GM23338 (cell line): Measurements from ENCODE around the gene ABL1. TPM values are rescaled to one million over a fixed set of nuclear protein-coding genes. Genes with fewer than 3 reads are reported as not detected.

Experiments
- REST ChIP-seq: IDR thresholded peaks from one replicate; pipeline ENCODE4 v1.6.1; 2018; ENCODE audit warnings: antibody characterized with exemption; ENCODE audit not compliant: unreplicated experiment
- ZNF114 ChIP-seq: fragments of 250-450 bp; sonication (Bioruptor Pico); IDR thresholded peaks from 2 replicates; pipeline ENCODE4 v1.5.0; 2020; ENCODE audit warnings: mild to moderate bottlenecking, moderate library complexity
- ZNF331 ChIP-seq: fragments of 250-450 bp; sonication (Bioruptor Pico); IDR thresholded peaks from 2 replicates; pipeline ENCODE4 v1.5.0; 2020; ENCODE audit warnings: low read depth, mild to moderate bottlenecking, moderate library complexity
- ZNF462 ChIP-seq: fragments of 250-450 bp; sonication (Bioruptor Pico); IDR thresholded peaks from 2 replicates; pipeline ENCODE4 v1.5.0; 2020; ENCODE audit warnings: mild to moderate bottlenecking, moderate library complexity
- polyA plus RNA-seq: library from polyadenylated mRNA; unstranded; fragments of >200 nt; fragmentation: Nextera tagmentation; extraction: Ambion mirVana; gene quantifications from 2 replicates; pipeline ENCODE4 v1.2.1, GENCODE V29; 2016
- total RNA-seq: library from RNA; depleted of rRNA; stranded (reverse); fragments of >200 nt; shearing (Covaris generic); gene quantifications from 2 replicates; pipeline ENCODE4 v1.2.3, GENCODE V29; 2014

The ABL1 gene
- total and polyA plus RNA-seq, 2 experiments from 2014 or later = 20.7 to 85.1 TPM

GRCh38 chr9:130869250-130869649, 34.2 kb downstream of the ABL1 start (continued):
- TF ChIP-seq ZNF462 (CRISPR knock-in tag) (no peak), REST (no peak), ZNF331 (no peak), ZNF114 (no peak)
